NCI-H226 (cell line): Measurements from ENCODE around the gene CEP128.
A peak's percentile ranks its signal among the peaks of the same experiment; 100 is the strongest.

Experiments used
- DNase-seq: peaks from one replicate; pipeline ENCODE4 v3.0.0-alpha.2; 2015

The CEP128 gene

GRCh38 chr14:80606347-80606772, 335.2 kb downstream of the CEP128 start:
- no peak for DNase-seq

GRCh38 chr14:80605536-80605935, 336.0 kb downstream of the CEP128 start:
- DNase-seq = no peak

GRCh38 chr14:80602946-80603345, 338.6 kb downstream of the CEP128 start:
- DNase-seq = no peak

GRCh38 chr14:80587096-80587724, 354.3 kb downstream of the CEP128 start:
- DNase-seq = peak; percentile 25

GRCh38 chr14:80586131-80586530, 355.4 kb downstream of the CEP128 start:
- no peak for DNase-seq

- peak; percentile 16 for DNase-seq
Measured at GRCh38 chr14:80585506-80585835, 356.1 kb downstream of the CEP128 start.

GRCh38 chr14:80584744-80585505, 356.6 kb downstream of the CEP128 start:
- DNase-seq = peak; percentile 56

- DNase-seq = no peak
Measured at GRCh38 chr14:80577599-80577998, 363.9 kb downstream of the CEP128 start.

GRCh38 chr14:80576401-80576800, 365.1 kb downstream of the CEP128 start:
- DNase-seq = no peak

- DNase-seq = no peak
Measured at GRCh38 chr14:80575763-80576162, 365.8 kb downstream of the CEP128 start.

- no peak for DNase-seq
Measured at GRCh38 chr14:80572666-80573065, 368.9 kb downstream of the CEP128 start.

GRCh38 chr14:80570930-80571298, 370.6 kb downstream of the CEP128 start:
- no peak for DNase-seq

- DNase-seq = peak; percentile 83
Measured at GRCh38 chr14:80567905-80568536, 373.5 kb downstream of the CEP128 start.

- no peak for DNase-seq
Measured at GRCh38 chr14:80565001-80565400, 376.5 kb downstream of the CEP128 start.

GRCh38 chr14:80564051-80564450, 377.5 kb downstream of the CEP128 start:
- DNase-seq = no peak

- no peak for DNase-seq
Measured at GRCh38 chr14:80560800-80561657, 380.5 kb downstream of the CEP128 start.

- DNase-seq = no peak
Measured at GRCh38 chr14:80554139-80554538, 387.4 kb downstream of the CEP128 start.

GRCh38 chr14:80549141-80549540, 392.4 kb downstream of the CEP128 start:
- no peak for DNase-seq

- DNase-seq = no peak
Measured at GRCh38 chr14:80545935-80546854, 395.3 kb downstream of the CEP128 start.

- no peak for DNase-seq
Measured at GRCh38 chr14:80544366-80544765, 397.2 kb downstream of the CEP128 start.

- no peak for DNase-seq
Measured at GRCh38 chr14:80543211-80543610, 398.3 kb downstream of the CEP128 start.
